Progenitor cell of endocrine pancreas (in vitro differentiated cells): ENCODE measurements around the gene PHAF1. TPM values are rescaled to one million over a fixed set of nuclear protein-coding genes. Genes with fewer than 3 reads are reported as not detected.
"Not testable (repeated sequence)": the region's sequence is repeated elsewhere in the genome, so short reads cannot be mapped to it uniquely, and the experiment has no call there.

Experiments used
- DNase-seq: peaks from one replicate; pipeline ENCODE4 v3.0.0; 2021; ENCODE audit warnings: low spot score; ENCODE audit not compliant: unreplicated experiment
- H3K27ac Mint-ChIP-seq: 2 replicates; pipeline ENCODE4 v1.8.0; 2021; ENCODE audit warnings: mild to moderate bottlenecking, moderate library complexity, mixed read lengths
- H3K27me3 Mint-ChIP-seq: 2 replicates; pipeline ENCODE4 v1.8.0; 2021; ENCODE audit warnings: mixed read lengths
- H3K36me3 Mint-ChIP-seq: 2 replicates; pipeline ENCODE4 v1.8.0; 2022; ENCODE audit warnings: mixed read lengths; ENCODE audit not compliant: insufficient read depth
- H3K4me1 Mint-ChIP-seq: 2 replicates; pipeline ENCODE4 v1.8.0; 2021; ENCODE audit warnings: low read depth, mixed read lengths
- H3K4me3 Mint-ChIP-seq: 2 replicates; pipeline ENCODE4 v1.8.0; 2021; ENCODE audit warnings: low read depth, mild to moderate bottlenecking, moderate library complexity, mixed read lengths
- H3K9me3 Mint-ChIP-seq: 2 replicates; pipeline ENCODE4 v1.8.0; 2021; ENCODE audit warnings: low read depth, mixed read lengths
- total RNA-seq: library from RNA; stranded (reverse); gene quantifications from 2 replicates; pipeline ENCODE4 v1.2.1, GENCODE V29; 2021
- TF ChIP-seq, protein P1 (sequence below): fragments of 200-600 bp; sonication (generic); IDR thresholded peaks from one replicate; pipeline ENCODE4 v1.5.0; 2021; ENCODE audit warnings: antibody characterized with exemption, mild to moderate bottlenecking; ENCODE audit not compliant: unreplicated experiment

The PHAF1 gene
- total RNA-seq, 1 donor from 2014 or later, result 21.0 TPM

DNA sequence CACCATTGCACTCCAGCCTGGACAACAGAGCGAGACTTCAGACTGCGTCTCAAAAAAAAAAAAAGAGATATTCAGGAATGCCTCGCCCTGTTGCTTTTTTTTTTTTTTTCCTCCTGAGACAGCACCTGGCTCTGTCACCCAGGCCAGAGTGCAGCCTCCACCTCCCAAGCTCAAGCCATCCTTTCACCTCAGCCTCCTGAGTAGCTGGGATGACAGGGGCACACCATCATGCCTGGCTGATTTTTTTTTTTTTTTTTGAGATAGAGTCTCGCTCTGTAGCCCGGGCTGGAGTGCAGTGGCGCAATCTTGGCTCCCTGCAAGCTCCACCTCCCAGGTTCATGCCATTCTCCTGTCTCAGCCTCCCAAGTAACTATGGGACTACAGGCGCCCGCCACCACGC lies 8.0 kb downstream of the PHAF1 start:
- Mint-ChIP-seq H3K36me3 (peaks cover 7% of the 10 kb centered on the region), H3K27me3 (no peaks in the 10 kb centered on the region), H3K9me3 (no peaks in the 10 kb centered on the region), H3K4me1 (peaks cover 4% of the 10 kb centered on the region), H3K4me3 (no peak overlapping the region), H3K27ac (no peak overlapping the region)
- no peak for DNase-seq
- TF ChIP-seq, protein P1, sequence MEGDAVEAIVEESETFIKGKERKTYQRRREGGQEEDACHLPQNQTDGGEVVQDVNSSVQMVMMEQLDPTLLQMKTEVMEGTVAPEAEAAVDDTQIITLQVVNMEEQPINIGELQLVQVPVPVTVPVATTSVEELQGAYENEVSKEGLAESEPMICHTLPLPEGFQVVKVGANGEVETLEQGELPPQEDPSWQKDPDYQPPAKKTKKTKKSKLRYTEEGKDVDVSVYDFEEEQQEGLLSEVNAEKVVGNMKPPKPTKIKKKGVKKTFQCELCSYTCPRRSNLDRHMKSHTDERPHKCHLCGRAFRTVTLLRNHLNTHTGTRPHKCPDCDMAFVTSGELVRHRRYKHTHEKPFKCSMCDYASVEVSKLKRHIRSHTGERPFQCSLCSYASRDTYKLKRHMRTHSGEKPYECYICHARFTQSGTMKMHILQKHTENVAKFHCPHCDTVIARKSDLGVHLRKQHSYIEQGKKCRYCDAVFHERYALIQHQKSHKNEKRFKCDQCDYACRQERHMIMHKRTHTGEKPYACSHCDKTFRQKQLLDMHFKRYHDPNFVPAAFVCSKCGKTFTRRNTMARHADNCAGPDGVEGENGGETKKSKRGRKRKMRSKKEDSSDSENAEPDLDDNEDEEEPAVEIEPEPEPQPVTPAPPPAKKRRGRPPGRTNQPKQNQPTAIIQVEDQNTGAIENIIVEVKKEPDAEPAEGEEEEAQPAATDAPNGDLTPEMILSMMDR, result no peak

DNA sequence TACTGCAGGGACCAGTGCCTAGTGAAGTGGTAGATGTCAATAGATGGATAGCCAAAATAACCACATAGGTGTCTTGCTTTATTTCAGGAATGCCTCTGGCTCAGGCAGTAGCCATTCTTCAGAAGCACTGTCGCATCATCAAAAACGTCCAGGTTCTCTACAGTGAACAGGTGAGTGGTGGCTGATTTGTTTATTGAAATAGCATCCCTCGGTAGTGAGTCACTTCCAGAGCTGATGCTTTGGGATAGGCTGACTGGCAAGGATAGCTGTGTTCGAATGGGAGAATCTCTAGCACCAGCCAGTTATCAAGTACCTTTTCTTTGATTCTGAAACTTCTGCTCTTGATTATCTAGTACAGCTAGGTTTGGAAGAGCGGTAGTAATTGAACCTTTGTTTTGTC lies 10.3 kb downstream of the PHAF1 start:
- DNase-seq, result no peak
- Mint-ChIP-seq H3K27me3 (no peaks in the 10 kb centered on the region), H3K36me3 (peaks cover 8% of the 10 kb centered on the region), H3K27ac (no peak overlapping the region), H3K9me3 (no peaks in the 10 kb centered on the region), H3K4me1 (peaks cover 2% of the 10 kb centered on the region), H3K4me3 (no peak overlapping the region)
- TF ChIP-seq, protein P1, result no peak

DNA sequence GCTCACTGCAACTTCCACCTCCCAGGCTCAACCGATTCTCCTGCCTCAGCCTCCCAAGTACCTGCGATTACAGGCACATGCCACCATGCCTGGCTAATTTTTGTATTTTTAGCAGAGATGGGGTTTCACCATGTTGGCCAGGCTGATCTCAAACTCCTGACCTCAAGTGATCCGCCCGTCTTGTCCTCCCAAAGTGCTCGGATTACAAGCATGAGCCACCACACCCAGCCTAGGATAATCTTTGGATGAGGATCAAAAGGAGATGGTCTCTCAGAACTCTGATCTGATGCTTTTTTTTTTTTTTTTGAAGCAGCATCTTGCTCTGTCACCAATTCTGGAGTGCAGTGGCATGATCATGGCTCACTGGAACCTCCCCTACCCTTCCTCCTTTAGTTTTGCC lies 13.1 kb downstream of the PHAF1 start:
- not testable (repeated sequence) for H3K4me1 Mint-ChIP-seq, H3K9me3 Mint-ChIP-seq, H3K27ac Mint-ChIP-seq, DNase-seq, H3K27me3 Mint-ChIP-seq, H3K4me3 Mint-ChIP-seq
- peaks cover 14% of the 10 kb centered on the region for H3K36me3 Mint-ChIP-seq

DNA sequence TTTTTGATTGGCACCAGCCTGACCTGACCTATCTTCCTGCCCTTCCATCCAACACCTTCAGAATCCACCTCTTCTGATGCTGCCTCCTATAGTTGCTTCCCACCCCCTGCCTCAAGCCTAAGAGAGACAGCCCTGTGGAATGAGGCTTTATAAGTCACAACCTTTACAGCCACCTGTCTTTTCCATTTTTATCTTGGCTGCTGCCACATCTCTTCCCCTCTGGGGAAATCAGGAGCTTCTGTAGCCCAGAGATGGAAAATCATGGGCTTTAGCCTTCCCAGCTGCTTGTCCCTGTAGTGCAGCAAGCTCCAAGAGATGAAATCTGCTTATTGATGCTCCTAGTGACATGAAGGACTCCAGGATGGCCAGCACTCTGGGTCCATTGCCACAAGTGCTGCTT lies 18.7 kb downstream of the PHAF1 start:
- H3K4me3 Mint-ChIP-seq, result no peak overlapping the region
- TF ChIP-seq, protein P1, result no peak
- H3K9me3 Mint-ChIP-seq, result no peaks in the 10 kb centered on the region
- no peaks in the 10 kb centered on the region for H3K27me3 Mint-ChIP-seq
- no peak for DNase-seq
- no peaks in the 10 kb centered on the region for H3K4me1 Mint-ChIP-seq
- no peak overlapping the region for H3K27ac Mint-ChIP-seq
- H3K36me3 Mint-ChIP-seq, result peaks cover 12% of the 10 kb centered on the region

DNA sequence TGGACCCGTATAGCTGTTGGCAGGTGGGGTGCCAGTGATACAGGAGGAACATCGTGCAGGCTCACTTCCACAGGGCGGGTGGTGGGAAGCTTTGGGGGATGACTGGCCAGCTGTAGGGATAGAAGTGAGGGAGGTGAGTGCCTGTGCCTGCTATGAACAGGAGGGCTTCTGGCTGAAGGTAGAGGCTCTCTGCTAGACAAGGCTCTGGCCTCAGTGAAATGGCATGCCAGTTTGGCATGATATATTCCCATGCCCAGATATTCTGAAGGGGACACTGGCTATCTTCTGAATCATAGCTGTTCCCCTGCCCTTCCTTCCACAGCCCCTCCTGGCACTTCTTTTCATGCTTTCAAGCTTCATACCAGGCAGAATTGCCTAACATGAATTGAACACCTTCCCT lies 19.1 kb downstream of the PHAF1 start:
- H3K27ac Mint-ChIP-seq, result no peak overlapping the region
- no peaks in the 10 kb centered on the region for H3K27me3 Mint-ChIP-seq
- TF ChIP-seq, protein P1, result no peak
- H3K4me1 Mint-ChIP-seq, result no peaks in the 10 kb centered on the region
- H3K36me3 Mint-ChIP-seq, result peaks cover 10% of the 10 kb centered on the region
- DNase-seq, result no peak
- no peak overlapping the region for H3K4me3 Mint-ChIP-seq
- H3K9me3 Mint-ChIP-seq, result no peaks in the 10 kb centered on the region

DNA sequence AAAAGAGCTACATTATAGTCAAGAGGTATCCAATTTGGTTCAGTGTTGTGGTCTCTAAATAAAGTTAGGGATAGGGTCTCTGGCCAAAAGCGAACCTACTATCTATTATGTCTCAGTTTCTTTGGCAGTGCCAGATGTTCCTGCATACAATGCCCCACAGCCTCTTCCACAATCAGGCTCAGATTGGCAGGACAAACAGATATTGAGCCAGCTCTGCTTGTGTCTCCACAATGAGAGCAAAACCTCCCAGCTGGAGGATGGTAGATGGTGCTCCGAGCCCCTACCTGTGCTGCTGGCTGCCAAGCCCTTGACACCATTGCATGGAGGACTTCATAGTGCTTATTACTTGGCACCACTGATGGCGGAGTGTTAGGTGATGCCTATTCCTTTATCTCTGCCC lies 19.7 kb downstream of the PHAF1 start:
- Mint-ChIP-seq H3K27me3 (no peaks in the 10 kb centered on the region), H3K4me1 (no peaks in the 10 kb centered on the region), H3K27ac (no peak overlapping the region), H3K4me3 (no peak overlapping the region), H3K36me3 (peaks cover 12% of the 10 kb centered on the region), H3K9me3 (no peaks in the 10 kb centered on the region)
- TF ChIP-seq, protein P1, result no peak
- DNase-seq, result no peak
